Progenitor cell of endocrine pancreas (in vitro differentiated cells): Measurements from ENCODE around the gene METTL13. TPM values are rescaled to one million over a fixed set of nuclear protein-coding genes. Genes with fewer than 3 reads are reported as not detected.

Source experiments
- DNase-seq: peaks from one replicate; pipeline ENCODE4 v3.0.0; 2021; ENCODE audit warnings: low spot score; ENCODE audit not compliant: unreplicated experiment
- H3K27ac Mint-ChIP-seq: 2 replicates; pipeline ENCODE4 v1.8.0; 2021; ENCODE audit warnings: mild to moderate bottlenecking, moderate library complexity, mixed read lengths
- H3K27me3 Mint-ChIP-seq: 2 replicates; pipeline ENCODE4 v1.8.0; 2021; ENCODE audit warnings: mixed read lengths
- H3K36me3 Mint-ChIP-seq: 2 replicates; pipeline ENCODE4 v1.8.0; 2022; ENCODE audit warnings: mixed read lengths; ENCODE audit not compliant: insufficient read depth
- H3K4me1 Mint-ChIP-seq: 2 replicates; pipeline ENCODE4 v1.8.0; 2021; ENCODE audit warnings: low read depth, mixed read lengths
- H3K4me3 Mint-ChIP-seq: 2 replicates; pipeline ENCODE4 v1.8.0; 2021; ENCODE audit warnings: low read depth, mild to moderate bottlenecking, moderate library complexity, mixed read lengths
- H3K9me3 Mint-ChIP-seq: 2 replicates; pipeline ENCODE4 v1.8.0; 2021; ENCODE audit warnings: low read depth, mixed read lengths
- long read RNA-seq: library from polyadenylated mRNA; unstranded; transcript quantifications from one replicate; pipeline ENCODE4 v2.0.0, GENCODE V29; 2020
- total RNA-seq: library from RNA; stranded (reverse); gene quantifications from 2 replicates; pipeline ENCODE4 v1.2.1, GENCODE V29; 2021
- TF ChIP-seq, protein P1 (sequence below): fragments of 200-600 bp; sonication (generic); IDR thresholded peaks from one replicate; pipeline ENCODE4 v1.5.0; 2021; ENCODE audit warnings: antibody characterized with exemption, mild to moderate bottlenecking; ENCODE audit not compliant: unreplicated experiment

The METTL13 gene, protein sequence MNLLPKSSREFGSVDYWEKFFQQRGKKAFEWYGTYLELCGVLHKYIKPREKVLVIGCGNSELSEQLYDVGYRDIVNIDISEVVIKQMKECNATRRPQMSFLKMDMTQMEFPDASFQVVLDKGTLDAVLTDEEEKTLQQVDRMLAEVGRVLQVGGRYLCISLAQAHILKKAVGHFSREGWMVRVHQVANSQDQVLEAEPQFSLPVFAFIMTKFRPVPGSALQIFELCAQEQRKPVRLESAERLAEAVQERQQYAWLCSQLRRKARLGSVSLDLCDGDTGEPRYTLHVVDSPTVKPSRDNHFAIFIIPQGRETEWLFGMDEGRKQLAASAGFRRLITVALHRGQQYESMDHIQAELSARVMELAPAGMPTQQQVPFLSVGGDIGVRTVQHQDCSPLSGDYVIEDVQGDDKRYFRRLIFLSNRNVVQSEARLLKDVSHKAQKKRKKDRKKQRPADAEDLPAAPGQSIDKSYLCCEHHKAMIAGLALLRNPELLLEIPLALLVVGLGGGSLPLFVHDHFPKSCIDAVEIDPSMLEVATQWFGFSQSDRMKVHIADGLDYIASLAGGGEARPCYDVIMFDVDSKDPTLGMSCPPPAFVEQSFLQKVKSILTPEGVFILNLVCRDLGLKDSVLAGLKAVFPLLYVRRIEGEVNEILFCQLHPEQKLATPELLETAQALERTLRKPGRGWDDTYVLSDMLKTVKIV
- 30.8 and 32.7 TPM in 2 replicates for total RNA-seq
- long read RNA-seq, transcript METTL13-201 (8 exons, 3,327 nt), result major isoform, 67 of 117 reads
- long read RNA-seq, transcript METTL13-202 (8 exons, 3,022 nt), result minor isoform, 6 of 117 reads
- long read RNA-seq, partial matches to known transcripts, result 18 of 117 reads
- long read RNA-seq, other reads (novel, unspliced or antisense), result 26 of 117 reads

DNA sequence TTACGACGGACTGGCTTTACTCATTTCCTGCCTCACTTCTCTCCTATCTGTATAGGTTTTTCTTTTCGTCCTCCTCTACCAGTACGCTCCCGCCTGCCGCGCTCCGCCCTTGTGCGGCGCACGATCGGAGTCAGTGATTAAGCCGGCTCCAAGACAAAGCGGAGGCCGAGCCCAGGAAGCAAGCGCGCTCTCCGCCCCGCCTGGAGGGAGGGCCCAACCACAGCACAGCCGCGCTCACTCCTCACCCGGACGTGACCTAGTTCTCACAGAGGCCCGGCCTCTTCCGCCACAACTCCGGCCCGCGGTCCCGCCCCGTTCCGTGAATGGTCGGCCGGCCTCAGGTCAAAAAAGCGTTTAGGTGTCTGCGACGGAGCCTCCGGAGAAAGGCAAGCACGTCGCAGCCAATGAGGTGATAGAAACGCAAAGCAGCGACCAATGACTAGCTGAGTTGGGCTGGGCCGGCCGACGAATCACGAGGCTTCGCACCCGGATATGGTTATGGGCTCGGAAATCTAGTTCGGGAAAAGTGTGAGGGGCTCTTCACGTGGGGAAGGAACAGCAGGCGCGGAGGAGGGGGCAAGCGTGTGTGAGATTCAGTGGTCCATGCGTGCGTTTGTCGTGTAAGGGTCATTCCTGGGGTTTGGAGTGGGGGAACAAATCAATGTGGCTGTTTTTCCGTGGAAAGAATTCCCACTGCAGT, at the start of gene METTL13:
Gene METTL13, plus strand, starts transcription at position 485 of the 700 bp plus-strand sequence. CDS start 308 bp downstream, outside the sequence.
- Mint-ChIP-seq H3K36me3 (peaks cover 2% of the 10 kb centered on the region), H3K27ac (peak within 1 kb of the TSS; percentile 98), H3K4me1 (peaks cover 17% of the 10 kb centered on the region), H3K9me3 (no peaks in the 10 kb centered on the region), H3K4me3 (peak within 1 kb of the TSS; percentile 96), H3K27me3 (peaks cover 4% of the 10 kb centered on the region)
- TF ChIP-seq, protein P1, sequence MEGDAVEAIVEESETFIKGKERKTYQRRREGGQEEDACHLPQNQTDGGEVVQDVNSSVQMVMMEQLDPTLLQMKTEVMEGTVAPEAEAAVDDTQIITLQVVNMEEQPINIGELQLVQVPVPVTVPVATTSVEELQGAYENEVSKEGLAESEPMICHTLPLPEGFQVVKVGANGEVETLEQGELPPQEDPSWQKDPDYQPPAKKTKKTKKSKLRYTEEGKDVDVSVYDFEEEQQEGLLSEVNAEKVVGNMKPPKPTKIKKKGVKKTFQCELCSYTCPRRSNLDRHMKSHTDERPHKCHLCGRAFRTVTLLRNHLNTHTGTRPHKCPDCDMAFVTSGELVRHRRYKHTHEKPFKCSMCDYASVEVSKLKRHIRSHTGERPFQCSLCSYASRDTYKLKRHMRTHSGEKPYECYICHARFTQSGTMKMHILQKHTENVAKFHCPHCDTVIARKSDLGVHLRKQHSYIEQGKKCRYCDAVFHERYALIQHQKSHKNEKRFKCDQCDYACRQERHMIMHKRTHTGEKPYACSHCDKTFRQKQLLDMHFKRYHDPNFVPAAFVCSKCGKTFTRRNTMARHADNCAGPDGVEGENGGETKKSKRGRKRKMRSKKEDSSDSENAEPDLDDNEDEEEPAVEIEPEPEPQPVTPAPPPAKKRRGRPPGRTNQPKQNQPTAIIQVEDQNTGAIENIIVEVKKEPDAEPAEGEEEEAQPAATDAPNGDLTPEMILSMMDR, result no peak
- peak; percentile 96 for DNase-seq

DNA sequence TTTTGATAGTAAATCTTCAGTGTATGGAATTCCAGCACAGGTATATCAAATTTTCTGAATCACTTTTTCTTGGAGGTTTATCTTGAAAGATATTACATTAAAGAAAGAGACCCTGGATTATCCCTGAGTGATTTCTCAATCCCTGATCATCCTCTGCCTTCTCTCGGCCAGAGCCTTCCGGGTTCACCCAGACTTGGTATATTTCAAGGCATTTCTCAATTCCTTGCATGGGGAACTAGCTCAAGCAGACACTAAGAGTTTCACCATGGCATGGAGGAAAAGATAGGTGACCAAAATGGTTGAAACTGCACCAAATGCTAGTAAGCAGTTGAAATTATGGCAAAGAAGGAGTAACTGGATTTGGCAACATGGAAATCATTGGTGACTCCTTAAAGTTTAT, 45.3 kb upstream of the METTL13 start:
- TF ChIP-seq, protein P1, result no peak
- H3K27me3 Mint-ChIP-seq, result no peaks in the 10 kb centered on the region
- no peak overlapping the region for H3K27ac Mint-ChIP-seq
- H3K4me1 Mint-ChIP-seq, result peaks cover under 1% of the 10 kb centered on the region
- H3K36me3 Mint-ChIP-seq, result peaks cover 4% of the 10 kb centered on the region
- H3K4me3 Mint-ChIP-seq, result no peak overlapping the region
- no peak for DNase-seq
- H3K9me3 Mint-ChIP-seq, result no peaks in the 10 kb centered on the region

DNA sequence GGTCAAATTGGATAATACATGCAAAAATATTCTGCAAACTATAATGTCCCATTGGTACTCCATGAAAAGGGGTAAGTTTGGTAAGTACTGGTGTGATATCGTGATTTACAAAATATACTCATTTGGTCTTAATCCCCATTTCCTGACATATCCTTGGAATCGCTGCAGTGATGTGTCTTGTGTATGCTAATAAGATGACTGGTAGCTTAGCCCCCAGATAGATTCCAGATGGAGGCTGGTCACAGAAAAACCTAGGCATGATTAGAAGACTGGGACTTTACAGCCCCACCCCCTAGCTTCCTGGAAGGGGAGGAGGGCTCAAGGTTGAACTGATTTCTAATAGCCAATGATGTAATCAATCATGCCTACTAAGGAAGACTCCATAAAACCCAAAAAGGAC, 42.5 kb upstream of the METTL13 start:
- TF ChIP-seq, protein P1, result no peak
- no peak overlapping the region for H3K27ac Mint-ChIP-seq
- peaks cover 4% of the 10 kb centered on the region for H3K36me3 Mint-ChIP-seq
- no peaks in the 10 kb centered on the region for H3K27me3 Mint-ChIP-seq
- no peak overlapping the region for H3K4me3 Mint-ChIP-seq
- DNase-seq, result no peak
- peaks cover 14% of the 10 kb centered on the region for H3K4me1 Mint-ChIP-seq
- H3K9me3 Mint-ChIP-seq, result no peaks in the 10 kb centered on the region

DNA sequence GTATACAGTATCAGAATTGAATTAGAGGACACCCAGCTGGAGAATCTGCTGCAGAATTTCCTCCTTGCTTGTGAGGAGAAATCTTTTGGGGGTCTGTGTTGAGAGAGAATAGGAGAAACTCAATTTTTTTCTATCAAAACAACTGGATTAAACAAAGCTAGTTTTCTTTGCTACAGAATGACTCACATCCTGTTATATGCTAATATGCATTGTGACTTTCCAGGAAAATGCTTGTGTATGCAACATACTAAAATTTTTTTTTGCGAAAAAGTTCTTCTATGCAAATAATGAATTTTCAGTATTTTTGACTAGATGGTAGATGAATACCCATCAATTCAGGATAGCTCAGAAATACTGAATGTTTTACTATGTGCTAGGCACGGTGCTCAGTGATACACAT, 41.8 kb upstream of the METTL13 start:
- TF ChIP-seq, protein P1, result no peak
- H3K4me1 Mint-ChIP-seq, result peaks cover 14% of the 10 kb centered on the region
- H3K27ac Mint-ChIP-seq, result no peak overlapping the region
- peaks cover 4% of the 10 kb centered on the region for H3K36me3 Mint-ChIP-seq
- no peaks in the 10 kb centered on the region for H3K9me3 Mint-ChIP-seq
- H3K4me3 Mint-ChIP-seq, result peak overlapping the region; percentile 8
- H3K27me3 Mint-ChIP-seq, result no peaks in the 10 kb centered on the region
- DNase-seq, result no peak
